ENCODE results near the gene SMYD3. TPM values are rescaled to one million over a fixed set of nuclear protein-coding genes. Genes with fewer than 3 reads are reported as not detected.
"Not testable (repeated sequence)": the region's sequence is repeated elsewhere in the genome, so short reads cannot be mapped to it uniquely, and the experiment has no call there.

The SMYD3 gene
- total RNA-seq, 1 donor from 2014 or later = 24.2 TPM

DNA sequence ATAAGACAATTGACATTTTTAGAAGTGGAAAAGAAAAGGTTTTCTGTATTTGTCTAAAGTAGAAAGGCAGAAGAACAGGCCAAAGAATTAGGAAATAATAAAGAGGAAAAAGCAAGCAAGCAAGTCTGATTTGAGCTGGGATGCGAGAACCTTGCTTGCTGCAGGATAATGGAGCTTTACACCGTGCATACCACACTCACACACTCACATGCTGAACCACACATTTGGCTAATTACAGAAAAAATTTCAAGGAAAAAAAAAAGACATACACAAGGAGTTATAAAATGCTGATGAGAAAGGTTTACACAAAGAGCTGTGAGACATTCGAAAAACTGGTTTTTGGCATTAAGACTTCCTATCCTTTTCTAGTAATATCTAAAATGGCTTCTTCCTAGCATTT lies 758.4 kb downstream of the SMYD3 start:
- H3K4me1 Mint-ChIP-seq = peaks cover 37% of the 10 kb centered on the region

GRCh38 chr1:245748240-245748639 lies 758.8 kb downstream of the SMYD3 start:
- Mint-ChIP-seq H3K36me3 (ENCODE audit: low read depth) (peaks cover 7% of the 10 kb centered on the region), H3K27me3 (ENCODE audit: low read depth) (no peaks in the 10 kb centered on the region), H3K4me1 (peaks cover 37% of the 10 kb centered on the region), H3K9me3 (peaks cover 6% of the 10 kb centered on the region), H3K27ac (ENCODE audit: unreplicated experiment) (peak overlapping the region; percentile 95), H3K4me3 (no peak overlapping the region)
- TF ChIP-seq, protein P1, sequence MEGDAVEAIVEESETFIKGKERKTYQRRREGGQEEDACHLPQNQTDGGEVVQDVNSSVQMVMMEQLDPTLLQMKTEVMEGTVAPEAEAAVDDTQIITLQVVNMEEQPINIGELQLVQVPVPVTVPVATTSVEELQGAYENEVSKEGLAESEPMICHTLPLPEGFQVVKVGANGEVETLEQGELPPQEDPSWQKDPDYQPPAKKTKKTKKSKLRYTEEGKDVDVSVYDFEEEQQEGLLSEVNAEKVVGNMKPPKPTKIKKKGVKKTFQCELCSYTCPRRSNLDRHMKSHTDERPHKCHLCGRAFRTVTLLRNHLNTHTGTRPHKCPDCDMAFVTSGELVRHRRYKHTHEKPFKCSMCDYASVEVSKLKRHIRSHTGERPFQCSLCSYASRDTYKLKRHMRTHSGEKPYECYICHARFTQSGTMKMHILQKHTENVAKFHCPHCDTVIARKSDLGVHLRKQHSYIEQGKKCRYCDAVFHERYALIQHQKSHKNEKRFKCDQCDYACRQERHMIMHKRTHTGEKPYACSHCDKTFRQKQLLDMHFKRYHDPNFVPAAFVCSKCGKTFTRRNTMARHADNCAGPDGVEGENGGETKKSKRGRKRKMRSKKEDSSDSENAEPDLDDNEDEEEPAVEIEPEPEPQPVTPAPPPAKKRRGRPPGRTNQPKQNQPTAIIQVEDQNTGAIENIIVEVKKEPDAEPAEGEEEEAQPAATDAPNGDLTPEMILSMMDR (conservative IDR thresholded peaks at IDR 0.05) = no peak
- no peak for DNase-seq (ENCODE audit: low read depth, low spot score)

More for the DNA sequence above, 758.4 kb downstream of the SMYD3 start:
- H3K36me3 Mint-ChIP-seq (ENCODE audit: low read depth) = peaks cover 7% of the 10 kb centered on the region
- no peak for DNase-seq (ENCODE audit: low read depth, low spot score)
- TF ChIP-seq, protein P1 (conservative IDR thresholded peaks at IDR 0.05) = no peak
- peaks cover 6% of the 10 kb centered on the region for H3K9me3 Mint-ChIP-seq
- H3K27ac Mint-ChIP-seq (ENCODE audit: unreplicated experiment) = peak overlapping the region; percentile 95
- H3K27me3 Mint-ChIP-seq (ENCODE audit: low read depth) = no peaks in the 10 kb centered on the region
- H3K4me3 Mint-ChIP-seq = no peak overlapping the region

DNA sequence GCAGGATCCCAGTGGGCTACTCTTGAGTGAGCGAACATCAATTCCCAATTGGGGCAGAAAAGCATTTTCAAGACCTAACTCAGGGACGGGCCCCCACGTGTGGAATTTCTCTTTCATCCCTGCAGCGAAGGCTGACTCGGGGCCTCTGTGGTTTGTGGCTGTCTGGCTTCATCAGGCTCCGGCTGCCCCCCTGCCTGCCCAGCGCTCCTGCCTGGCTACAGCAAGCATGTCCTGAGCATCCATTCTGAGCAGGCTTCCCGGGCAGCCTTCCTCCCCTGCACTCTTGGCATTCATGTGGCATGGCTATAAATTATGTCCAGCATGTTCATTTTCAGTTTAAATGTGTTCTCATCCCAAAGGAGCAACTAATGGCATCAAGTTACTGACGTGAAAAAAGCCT lies 764.2 kb downstream of the SMYD3 start:
- H3K4me3 Mint-ChIP-seq = no peak overlapping the region
- H3K36me3 Mint-ChIP-seq (ENCODE audit: low read depth) = peaks cover 3% of the 10 kb centered on the region
- TF ChIP-seq, protein P1 (conservative IDR thresholded peaks at IDR 0.05) = no peak
- no peaks in the 10 kb centered on the region for H3K27me3 Mint-ChIP-seq (ENCODE audit: low read depth)
- H3K4me1 Mint-ChIP-seq = no peaks in the 10 kb centered on the region
- H3K9me3 Mint-ChIP-seq = peaks cover 14% of the 10 kb centered on the region
- H3K27ac Mint-ChIP-seq (ENCODE audit: unreplicated experiment) = no peak overlapping the region
- no peak for DNase-seq (ENCODE audit: low read depth, low spot score)

DNA sequence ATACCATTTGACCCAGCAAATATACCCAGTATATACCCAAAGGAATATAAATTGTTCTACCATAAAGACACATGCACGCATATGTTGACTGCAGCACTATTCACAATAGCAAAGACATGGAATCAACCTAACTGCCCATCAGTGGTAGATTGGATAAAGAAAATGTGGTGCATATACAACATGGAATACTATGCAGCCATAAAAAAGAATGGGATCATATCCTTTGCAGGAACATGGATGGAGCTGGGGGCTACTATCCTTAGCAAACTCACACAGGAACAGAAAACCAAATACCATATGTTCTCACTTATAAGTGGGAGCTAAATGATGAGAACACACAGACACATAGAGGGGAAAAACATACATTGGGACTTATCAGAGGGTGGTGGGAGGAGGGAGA lies 766.7 kb downstream of the SMYD3 start:
- DNase-seq (ENCODE audit: low read depth, low spot score); H3K36me3 Mint-ChIP-seq (ENCODE audit: low read depth); H3K27me3 Mint-ChIP-seq (ENCODE audit: low read depth); H3K4me3 Mint-ChIP-seq; H3K27ac Mint-ChIP-seq (ENCODE audit: unreplicated experiment); H3K9me3 Mint-ChIP-seq; H3K4me1 Mint-ChIP-seq: not testable (repeated sequence)

DNA sequence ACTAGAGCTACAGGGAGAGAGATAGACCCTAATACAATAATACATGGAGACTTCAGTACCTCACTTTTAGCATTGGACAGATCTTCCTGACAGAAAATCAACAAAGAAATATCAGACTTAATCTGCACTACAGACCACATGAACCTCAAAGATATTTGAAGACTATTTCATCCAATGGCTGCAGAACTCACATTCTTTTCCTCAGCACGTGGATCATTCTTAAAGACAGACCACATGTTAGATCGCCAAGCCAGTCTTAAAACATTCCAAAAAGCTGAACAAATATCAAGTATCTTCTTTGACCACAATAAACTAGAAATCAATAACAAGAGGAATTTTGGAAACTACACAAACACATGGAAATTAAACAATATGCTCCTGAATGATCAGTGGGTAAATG lies 776.3 kb downstream of the SMYD3 start:
- Mint-ChIP-seq H3K27ac (ENCODE audit: unreplicated experiment) (no peak overlapping the region), H3K4me3 (no peak overlapping the region), H3K4me1 (no peaks in the 10 kb centered on the region), H3K27me3 (ENCODE audit: low read depth) (peaks cover 3% of the 10 kb centered on the region), H3K36me3 (ENCODE audit: low read depth) (peaks cover 26% of the 10 kb centered on the region), H3K9me3 (peaks cover 37% of the 10 kb centered on the region)
- TF ChIP-seq, protein P1 (conservative IDR thresholded peaks at IDR 0.05) = no peak
- DNase-seq (ENCODE audit: low read depth, low spot score) = no peak

- not testable (repeated sequence) for H3K4me3 Mint-ChIP-seq; DNase-seq (ENCODE audit: low read depth, low spot score); H3K4me1 Mint-ChIP-seq; H3K27me3 Mint-ChIP-seq (ENCODE audit: low read depth); H3K27ac Mint-ChIP-seq (ENCODE audit: unreplicated experiment)
- Mint-ChIP-seq H3K36me3 (ENCODE audit: low read depth) (peaks cover 28% of the 10 kb centered on the region), H3K9me3 (peaks cover 39% of the 10 kb centered on the region)
These were observed 779.0 kb downstream of the SMYD3 start for GRCh38 chr1:245728035-245728434.

GRCh38 chr1:245721488-245721887 lies 785.6 kb downstream of the SMYD3 start:
- no peaks in the 10 kb centered on the region for H3K27me3 Mint-ChIP-seq (ENCODE audit: low read depth)
- no peak for DNase-seq (ENCODE audit: low read depth, low spot score)
- peaks cover 6% of the 10 kb centered on the region for H3K9me3 Mint-ChIP-seq
- TF ChIP-seq, protein P1 (conservative IDR thresholded peaks at IDR 0.05) = no peak
- H3K4me3 Mint-ChIP-seq = no peak overlapping the region
- H3K4me1 Mint-ChIP-seq = no peaks in the 10 kb centered on the region
- H3K36me3 Mint-ChIP-seq (ENCODE audit: low read depth) = peaks cover 5% of the 10 kb centered on the region
- H3K27ac Mint-ChIP-seq (ENCODE audit: unreplicated experiment) = no peak overlapping the region
